SKM-1 treated with dmso at 0.1 percent for 144 hours (cell line): ENCODE results near the gene MFRP.

Experiments
- DNase-seq: peaks from one replicate; lab custom pipeline; 2025; ENCODE audit not compliant: unreplicated experiment; lab: John Stamatoyannopoulos, UW

Gene MFRP

GRCh38 chr11:119298726-119299125 is 47.8 kb downstream of the MFRP start:
- DNase-seq: no peak

- DNase-seq: no peak
These were observed 48.6 kb downstream of the MFRP start for GRCh38 chr11:119297938-119298337.

DNA sequence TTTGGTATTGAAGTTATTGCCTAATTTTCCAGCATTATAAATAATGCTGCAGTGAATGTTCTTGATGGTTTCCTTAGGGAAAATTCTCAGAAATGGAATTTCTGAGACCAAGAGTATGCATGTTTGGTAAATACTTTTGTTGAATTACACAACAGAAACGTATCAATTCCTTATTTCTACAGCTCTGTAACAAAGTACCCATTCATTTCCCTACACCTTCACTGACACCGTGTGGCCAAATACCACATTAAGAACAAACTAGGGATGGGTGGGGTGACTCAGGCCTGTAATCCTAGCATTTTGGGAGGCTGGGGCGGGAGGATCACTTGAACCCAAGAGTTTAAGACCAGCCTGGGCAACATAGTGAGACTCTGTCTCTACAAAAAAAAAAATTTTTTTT is 51.3 kb downstream of the MFRP start:
- no peak for DNase-seq

DNA sequence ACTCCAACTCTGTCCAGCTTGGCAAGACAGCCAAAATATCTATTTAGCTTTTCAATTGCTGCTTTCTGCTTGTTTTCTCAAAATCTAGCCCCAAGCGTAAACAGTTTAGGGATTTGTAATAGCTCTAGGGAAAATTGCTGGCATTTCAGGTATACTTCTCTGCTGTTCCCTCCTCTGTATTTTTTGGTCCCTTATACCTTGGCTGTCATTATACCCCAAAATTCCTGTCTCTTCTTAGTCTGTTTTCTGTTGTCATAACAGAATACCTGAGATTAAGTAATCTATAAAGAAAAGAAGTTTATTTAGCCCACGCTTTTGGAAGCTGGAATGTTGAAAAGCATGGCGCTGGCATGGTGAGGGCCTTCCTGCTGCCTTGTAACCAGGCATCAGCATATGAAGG is 53.0 kb downstream of the MFRP start:
- DNase-seq: no peak

GRCh38 chr11:119290894-119291497 is 55.5 kb downstream of the MFRP start:
- no peak for DNase-seq
